Activated gamma-delta T cell treated with Interleukin-2 at 50 U/mL for 16 hours (primary cell): ENCODE measurements around the gene RBM48.
"Not testable (repeated sequence)": the region's sequence is repeated elsewhere in the genome, so short reads cannot be mapped to it uniquely, and the experiment has no call there.

Experiments
- DNase-seq: peaks from one replicate; pipeline ENCODE4 v3.0.0-alpha.2; 2020

Gene RBM48

GRCh38 chr7:92528188-92528957, at the start of gene RBM48, which contains the start of gene PEX1:
Gene RBM48, plus strand, starts transcription at chr7:92528795. Its CDS starts 19 bp downstream, at chr7:92528814.
Gene PEX1, minus strand, starts transcription at chr7:92528520. Its CDS starts 85 bp downstream, at chr7:92528435.
- DNase-seq, result peak; percentile 94

DNA sequence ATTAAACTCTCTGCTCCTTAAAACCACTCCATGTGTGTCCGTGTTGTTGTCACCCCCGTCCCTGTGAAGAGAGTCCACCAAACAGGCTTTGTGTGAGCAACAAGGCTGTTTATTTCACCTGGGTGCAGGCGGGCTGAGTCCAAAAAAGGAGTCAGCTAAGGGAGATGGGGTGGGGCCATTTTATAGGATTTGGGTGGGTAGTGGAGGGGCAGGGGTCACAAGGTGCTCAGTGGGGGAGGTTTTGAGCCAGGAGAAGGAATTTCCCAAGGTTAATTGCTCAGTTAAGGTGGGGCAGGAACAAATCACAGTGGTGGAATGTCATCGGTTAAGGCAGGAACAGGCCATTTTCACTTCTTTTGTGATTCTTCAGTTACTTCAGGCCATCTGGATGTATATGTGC, 49.4 kb upstream of the RBM48 start:
- DNase-seq, result not testable (repeated sequence)

- not testable (repeated sequence) for DNase-seq
Observed at GRCh38 chr7:92483624-92484023, 45.0 kb upstream of the RBM48 start.

GRCh38 chr7:92484226-92484625, 44.4 kb upstream of the RBM48 start:
- not testable (repeated sequence) for DNase-seq

DNA sequence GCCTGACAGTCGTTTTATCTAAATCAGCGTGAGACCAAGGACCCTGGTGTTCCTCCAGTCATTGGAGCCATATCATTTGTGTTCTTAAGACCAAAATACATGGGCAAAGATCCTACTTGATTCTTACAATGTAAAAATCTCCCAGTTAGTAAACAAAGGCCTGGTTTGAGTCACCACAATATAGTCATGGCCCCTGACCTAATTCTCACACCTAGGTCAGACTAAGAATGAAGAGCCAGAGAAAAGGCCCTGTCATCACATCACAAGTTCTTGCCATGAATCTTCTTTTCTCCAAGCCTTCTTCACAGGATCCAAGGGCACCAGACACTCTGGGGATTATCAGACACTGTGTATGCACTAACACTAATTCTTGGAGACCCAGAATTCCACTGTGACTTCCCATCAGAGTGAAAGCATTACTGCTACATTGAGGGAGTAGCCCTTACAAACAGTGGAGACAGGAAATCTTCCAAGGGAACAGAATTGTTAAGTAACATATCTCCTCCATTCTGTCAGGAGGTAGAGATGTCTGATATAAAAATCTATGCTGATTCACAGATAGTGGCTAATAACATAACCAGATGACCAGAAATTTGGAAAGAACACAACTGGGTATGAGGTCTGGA, 43.2 kb upstream of the RBM48 start:
- DNase-seq, result no peak

DNA sequence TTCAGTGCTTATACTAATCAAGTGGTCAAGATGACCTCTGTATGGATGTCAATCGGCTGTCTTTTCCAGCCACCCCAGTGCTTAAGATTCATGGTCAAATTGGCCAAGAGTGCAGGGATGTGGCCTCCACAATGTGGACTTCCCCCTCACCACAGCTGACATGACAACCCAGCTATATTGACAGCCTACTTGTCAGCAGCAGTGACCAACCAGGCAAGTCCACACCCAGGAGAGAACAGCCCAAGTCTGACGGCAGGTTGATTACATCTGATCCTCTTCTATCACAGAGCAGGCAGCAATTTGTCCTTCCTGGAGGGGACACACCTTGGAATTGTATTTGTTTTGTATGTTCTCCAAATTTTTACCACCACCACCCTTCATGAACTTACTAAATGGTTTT, 42.6 kb upstream of the RBM48 start:
- DNase-seq, result no peak

GRCh38 chr7:92487804-92488203, 40.8 kb upstream of the RBM48 start:
- DNase-seq, result no peak

GRCh38 chr7:92489634-92490033, 39.0 kb upstream of the RBM48 start:
- no peak for DNase-seq

GRCh38 chr7:92496876-92497275, 31.7 kb upstream of the RBM48 start:
- DNase-seq, result no peak

- DNase-seq, result no peak
Observed at GRCh38 chr7:92498557-92498956, 30.0 kb upstream of the RBM48 start.

DNA sequence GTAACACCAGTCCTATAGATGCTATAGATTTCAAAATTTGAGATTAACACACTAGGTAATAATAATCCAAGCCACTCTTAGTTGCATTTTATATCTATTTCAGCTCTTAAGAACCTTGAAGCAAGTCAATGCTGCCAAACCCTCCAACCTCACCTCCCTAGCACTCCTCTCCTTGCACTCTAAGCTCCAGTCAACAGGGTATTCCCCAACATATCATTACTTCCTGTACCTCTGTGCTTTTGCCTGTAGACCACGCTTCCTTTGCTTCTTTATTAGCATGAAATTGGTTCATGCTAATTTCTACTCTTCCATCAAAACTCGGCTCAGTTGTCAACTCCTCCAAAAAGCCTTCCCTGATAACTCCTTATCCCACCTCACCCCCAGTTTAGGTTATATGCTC, 24.8 kb upstream of the RBM48 start:
- DNase-seq, result no peak

GRCh38 chr7:92504563-92504962, 24.0 kb upstream of the RBM48 start:
- DNase-seq, result no peak

DNA sequence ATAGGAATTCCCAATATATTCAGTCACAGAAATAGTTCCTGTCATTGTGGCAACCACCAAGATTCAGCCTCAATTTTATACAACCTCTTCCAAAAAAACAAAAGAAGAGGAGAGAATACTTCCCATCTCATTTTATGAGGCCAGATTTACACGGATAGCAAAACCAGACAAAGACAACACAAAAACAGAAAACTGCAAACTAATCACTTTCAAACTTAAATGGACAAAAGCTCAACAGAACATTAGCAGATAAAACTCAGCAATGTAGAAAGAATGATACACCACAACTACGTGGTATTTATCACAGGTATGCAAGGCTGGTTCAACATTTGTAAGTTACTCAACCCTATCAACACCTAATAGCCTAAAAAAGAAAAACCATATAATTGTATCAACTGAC, 22.2 kb upstream of the RBM48 start:
- DNase-seq, result no peak

DNA sequence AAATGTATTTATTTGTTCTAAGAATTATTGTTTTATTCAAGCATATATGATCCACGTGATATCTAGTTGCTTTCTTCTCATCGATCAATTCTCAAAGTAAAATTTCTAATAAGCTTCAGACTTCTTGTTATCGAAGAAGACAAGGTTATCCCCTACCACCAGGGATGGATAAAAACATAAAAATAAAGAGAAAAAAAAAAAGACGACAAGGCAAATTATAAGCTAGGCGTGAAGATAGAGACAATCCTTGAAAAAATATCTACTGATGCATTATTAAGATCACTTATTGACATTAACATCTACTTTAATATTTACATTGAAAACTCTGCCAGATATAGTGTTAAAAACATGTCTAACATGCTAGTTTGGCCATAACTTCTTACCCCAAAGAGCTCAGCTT, 19.6 kb upstream of the RBM48 start:
- DNase-seq, result no peak

GRCh38 chr7:92513167-92513902, 15.3 kb upstream of the RBM48 start:
- no peak for DNase-seq

DNA sequence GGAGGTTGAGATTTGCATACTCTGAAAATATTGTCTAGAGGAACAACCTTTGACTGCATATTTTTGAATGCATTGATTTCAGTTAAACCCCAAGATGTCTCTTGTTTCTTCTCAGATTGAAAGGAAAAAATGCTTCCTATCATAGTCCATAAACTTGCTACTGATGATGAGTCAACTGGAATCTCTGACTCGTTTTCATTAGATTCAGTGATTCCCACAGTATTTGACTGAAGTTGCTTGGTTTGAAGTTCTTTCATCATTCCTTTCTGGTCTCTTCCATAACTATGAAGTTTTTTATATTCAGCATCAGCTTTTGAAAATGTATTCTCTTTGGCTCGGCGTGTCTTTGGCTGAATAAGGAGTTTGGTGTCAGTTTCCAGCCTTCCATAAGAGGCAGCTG, 11.0 kb upstream of the RBM48 start:
- no peak for DNase-seq

DNA sequence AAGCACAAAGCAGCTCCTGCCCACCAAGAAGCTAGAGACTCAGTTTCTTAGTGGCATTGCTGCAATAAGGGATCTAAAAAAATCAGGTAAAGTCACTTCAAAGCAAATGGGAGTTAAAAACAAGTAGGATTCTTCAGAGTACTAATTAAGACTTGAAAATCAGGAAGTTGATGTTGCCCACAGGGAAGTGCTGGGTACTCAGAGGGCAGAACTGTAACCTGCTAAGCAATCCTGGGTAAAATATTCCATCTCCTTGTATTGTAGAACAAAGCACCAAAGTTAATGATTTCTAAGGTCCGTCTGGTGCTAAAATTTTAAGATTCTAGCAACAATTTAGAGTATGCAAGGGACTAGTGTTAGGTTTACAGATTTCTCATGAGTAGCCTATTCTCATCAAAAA, 8.6 kb upstream of the RBM48 start:
- no peak for DNase-seq

GRCh38 chr7:92523110-92523509, 5.5 kb upstream of the RBM48 start:
- DNase-seq, result no peak

DNA sequence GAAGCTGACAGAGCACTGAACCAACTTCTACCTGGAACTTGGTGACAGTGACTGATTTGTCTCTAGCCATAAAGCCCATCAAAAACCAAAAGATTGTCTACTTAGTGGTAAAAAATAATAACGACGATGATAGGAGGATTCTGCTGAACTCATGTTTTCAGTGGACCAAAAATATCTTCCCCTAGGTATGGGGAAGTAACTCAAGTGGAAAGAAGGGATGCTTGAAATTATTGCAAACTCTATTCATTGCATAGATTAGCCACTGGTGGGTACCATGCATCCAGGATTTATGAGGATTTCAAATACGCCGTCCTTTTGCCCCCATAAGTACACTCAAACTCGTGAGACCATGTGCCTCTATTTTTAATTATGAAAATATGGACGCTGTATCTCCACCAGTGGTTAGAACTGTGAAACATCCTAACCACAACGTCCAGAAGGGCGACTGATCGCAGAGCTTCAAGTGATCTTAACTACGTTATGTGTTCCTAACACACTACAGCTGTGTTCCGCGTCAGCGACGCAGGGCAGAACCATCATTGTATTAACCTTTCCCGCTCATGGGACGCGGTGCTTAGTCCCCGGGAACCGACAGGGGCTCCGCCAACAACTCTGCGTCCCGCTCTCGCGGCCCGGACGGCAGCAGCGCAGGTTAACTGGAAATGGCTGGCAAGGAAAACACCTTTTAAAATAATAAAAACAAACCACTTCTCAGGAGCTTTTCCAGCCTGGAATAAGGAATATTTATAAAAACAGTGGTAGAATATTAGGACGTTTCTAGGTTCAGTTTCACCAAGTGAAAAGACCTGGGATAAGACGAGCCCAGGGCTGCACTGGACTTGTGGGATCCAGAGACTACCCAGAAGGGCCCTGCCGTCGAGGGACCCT, 1.1 kb upstream of the RBM48 start:
- DNase-seq, result peak; percentile 35

DNA sequence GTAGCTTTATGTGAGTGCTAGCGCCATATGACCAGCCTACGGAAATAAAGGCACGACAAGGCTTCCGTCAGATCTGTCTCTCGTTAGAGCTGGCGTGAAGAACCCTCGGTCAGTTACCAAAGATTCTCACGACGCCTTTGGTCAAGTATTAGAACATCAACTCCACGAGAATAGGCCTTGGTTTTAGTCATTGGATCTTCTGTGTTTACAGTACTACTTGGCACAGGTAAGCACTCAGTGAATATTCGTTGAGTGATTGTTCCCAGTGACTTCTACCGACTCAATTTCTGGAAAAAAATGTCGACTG, 316 bp downstream of the RBM48 start:
- DNase-seq, result no peak

DNA sequence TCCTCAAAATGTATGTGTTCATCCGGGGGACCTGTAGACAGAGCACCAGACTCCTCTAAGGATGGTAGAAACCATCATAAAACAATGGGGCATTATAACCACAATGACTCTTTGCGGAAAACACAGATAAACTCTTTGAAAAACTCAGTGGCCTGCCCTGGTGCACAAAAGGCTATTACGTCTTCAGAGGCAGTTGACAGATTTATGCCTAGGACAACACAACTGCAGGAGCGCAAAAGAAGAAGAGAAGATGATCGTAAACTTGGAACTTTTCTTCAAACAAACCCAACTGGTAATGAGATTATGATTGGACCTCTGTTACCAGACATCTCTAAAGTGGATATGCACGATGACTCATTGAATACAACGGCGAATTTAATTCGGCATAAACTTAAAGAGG, 6.0 kb downstream of the RBM48 start:
- no peak for DNase-seq

DNA sequence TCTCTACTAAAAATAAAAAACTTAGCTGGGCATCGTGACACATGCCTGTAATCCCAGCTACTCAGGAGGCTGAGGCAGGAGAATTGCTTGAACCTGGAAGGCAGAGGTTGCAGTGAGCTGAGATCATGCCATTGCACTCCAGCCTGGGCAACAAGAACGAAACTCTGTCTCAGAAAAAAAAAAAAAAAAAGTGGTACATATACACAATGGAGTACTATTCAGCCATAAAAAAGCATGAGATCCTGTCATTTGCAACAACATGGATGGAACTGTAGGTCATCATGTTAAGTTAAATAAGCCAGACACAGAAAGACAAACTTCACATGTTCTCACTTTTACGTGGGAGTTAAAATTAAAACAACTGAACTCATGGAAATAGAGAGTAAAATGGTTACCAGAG, 14.9 kb downstream of the RBM48 start:
- not testable (repeated sequence) for DNase-seq

- not testable (repeated sequence) for DNase-seq
Observed at GRCh38 chr7:92545116-92545515, 16.5 kb downstream of the RBM48 start.
